ENCODE measurements around the gene TPBGL.

Gene TPBGL

GRCh38 chr11:75286826-75287465 is 46.4 kb downstream of the TPBGL start:
- DNase-seq (ENCODE audit: insufficient read length, low spot score) (no peak), FAIRE-seq (no peak)

GRCh38 chr11:75287579-75287978 is 47.0 kb downstream of the TPBGL start:
- FAIRE-seq (no peak), DNase-seq (ENCODE audit: insufficient read length, low spot score) (no peak)

DNA sequence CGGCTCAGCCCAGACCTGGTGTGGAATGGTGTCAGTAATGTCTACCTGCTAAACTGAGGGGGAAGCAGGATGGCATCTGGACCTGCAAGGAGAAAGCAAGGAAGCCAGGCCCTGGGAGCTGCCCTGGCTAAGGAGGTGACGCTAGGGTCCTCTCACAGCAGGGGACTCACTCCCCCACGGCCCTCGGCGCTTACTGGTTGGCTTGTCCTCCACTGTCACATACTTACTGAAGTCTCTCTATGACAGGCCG is 48.9 kb downstream of the TPBGL start:
- FAIRE-seq: no peak

GRCh38 chr11:75289919-75290318 is 49.3 kb downstream of the TPBGL start:
- no peak for DNase-seq (ENCODE audit: insufficient read length, low spot score)
- no peak for FAIRE-seq

More for the DNA sequence above, 48.9 kb downstream of the TPBGL start:
- no peak for DNase-seq (ENCODE audit: insufficient read length, low spot score)

GRCh38 chr11:75291741-75292140 is 51.2 kb downstream of the TPBGL start:
- FAIRE-seq (no peak), DNase-seq (ENCODE audit: insufficient read length, low spot score) (no peak)

GRCh38 chr11:75292943-75293342 is 52.4 kb downstream of the TPBGL start:
- DNase-seq (ENCODE audit: insufficient read length, low spot score) (no peak), FAIRE-seq (no peak)
